HUDEP-2 (cell line): ENCODE measurements around the gene DUSP3.

Experiments
- DNase-seq, 76 experiments: peaks; one replicate each; lab custom pipeline; 2025; ENCODE audit not compliant: unreplicated experiment in 76 of 76; lab: John Stamatoyannopoulos, UW

The DUSP3 gene

DNA sequence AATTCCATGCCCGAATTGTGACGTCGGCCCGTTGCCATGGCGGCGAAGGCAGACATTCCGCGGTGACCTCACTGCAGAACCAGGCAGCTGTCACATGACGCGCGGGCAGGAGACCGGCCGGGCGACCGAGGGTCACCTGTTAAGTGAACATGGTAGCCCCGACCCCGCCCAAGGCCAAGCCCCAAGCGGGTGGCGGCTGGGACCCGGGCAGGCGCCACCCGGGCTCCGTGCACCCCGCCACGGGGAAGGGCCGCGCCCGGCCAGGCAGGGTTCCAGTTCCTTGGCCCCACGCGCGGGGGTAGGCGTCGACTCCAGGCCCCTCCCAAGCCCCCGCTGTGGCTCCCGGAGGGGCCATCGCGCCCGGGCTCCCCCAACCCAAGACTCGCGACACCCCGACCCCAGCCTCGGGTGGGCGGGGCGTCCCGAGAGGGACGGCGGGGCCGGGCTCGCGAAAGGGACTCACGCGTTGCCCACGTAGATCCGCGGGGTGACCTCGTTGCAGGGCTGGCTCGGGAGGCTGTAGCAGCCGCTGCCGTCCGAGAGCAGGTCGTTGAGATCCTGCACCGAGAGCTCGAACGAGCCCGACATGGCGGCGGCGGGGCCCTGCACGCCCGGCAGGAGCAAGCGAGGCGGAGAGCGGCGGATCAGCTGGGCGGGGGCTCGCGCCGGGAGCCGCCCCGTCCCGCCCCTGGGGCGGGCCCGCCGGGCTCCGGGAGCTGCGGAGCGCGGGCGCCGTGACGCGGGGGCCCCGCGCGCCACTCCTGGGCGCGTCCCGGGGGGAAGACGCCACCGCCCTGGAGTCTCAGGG is at the start of gene DUSP3:
DUSP3 (minus strand) TSS at position 641 of the 808 bp plus-strand sequence; CDS start at position 588, 53 bp downstream.
- peak in 58 of 76 experiments; percentile 4 to 66 (median 41) for DNase-seq

GRCh38 chr17:43827596-43827995 is 48.8 kb upstream of the DUSP3 start:
- DNase-seq: no peak

DNA sequence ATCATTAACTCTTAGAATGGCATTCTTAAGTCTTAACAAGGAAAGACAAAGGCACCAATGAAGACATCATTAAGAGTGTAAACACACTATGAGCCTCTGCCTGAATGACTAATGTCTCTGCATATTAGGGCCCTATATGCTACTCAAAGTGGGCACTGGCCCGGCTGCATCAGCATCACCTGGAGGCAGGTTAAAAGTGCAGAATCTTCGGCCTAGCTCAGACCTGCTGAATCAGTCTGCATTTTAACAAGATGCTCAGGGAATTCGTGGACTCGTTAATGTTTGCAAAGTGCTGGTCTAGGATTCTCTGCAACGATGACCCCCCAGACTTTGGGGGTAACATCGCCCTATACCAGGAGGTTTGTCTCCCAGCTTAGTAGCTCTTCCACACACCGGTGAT is 47.4 kb upstream of the DUSP3 start:
- DNase-seq: no peak

GRCh38 chr17:43825567-43825966 is 46.8 kb upstream of the DUSP3 start:
- no peak for DNase-seq

DNA sequence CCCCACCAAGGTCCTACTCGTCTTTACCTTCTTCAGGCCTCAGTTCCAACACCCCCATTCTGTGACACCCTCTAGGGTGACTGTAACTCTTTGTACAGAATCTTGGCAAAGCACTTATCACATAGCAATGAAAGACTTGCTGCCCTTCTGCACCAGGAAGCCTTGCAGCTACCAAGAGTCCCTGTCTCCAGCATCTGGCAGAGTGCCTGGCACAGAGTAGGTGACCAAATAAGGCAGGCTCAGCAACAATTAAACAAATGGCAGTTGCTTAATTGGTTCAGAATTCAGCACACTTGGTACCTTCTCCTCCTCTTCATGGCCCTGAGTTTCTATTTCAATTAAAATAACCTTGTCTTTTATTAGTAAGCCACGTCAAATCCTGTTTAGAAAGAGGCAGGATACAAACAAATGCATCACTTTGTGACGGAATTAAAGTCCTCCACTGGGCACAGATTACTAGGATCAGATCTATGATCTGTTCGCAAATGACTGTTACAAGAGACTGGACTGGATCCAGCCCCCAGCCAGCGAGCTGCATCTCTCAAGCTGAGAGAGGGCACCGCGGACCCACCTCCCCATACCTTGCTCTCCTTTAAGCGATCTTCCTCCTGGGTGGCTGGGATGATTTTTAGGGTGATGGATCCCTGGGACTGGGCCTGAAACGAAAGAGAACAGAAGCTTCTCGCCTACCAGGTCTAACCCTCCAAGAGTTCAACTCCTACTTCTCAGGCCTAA is 44.7 kb upstream of the DUSP3 start:
- DNase-seq: no peak

DNA sequence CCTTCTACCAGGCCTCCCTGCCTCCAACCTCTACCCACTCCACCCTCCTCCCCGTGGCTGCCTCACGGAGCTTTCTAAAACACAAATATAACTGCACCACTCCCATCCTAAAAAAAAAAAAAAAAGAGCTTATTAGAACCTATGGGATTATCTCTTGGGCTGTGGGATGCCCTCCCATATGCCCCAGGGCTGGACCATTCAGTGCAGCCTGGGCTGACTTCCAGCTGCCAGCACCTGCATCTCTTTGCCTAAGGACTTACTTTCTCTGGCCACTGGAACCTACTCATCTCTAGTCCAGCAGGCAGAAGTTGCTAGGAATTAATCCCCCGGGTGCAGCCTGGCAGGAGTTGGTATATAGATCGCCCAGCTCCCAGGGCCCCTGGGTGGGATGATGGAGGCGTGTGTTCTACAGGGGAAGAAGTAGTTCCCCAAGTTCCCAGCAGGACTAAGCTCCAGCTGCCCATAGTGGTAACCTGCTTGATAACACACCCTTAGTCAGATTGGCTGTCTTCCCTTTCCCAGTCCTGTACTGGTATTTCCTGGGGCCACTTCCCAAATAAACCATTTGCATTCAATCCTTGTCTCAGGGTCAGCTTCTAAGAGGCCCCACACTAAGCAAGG is 43.9 kb upstream of the DUSP3 start:
- no peak for DNase-seq

GRCh38 chr17:43820759-43821158 is 42.0 kb upstream of the DUSP3 start:
- DNase-seq: no peak

DNA sequence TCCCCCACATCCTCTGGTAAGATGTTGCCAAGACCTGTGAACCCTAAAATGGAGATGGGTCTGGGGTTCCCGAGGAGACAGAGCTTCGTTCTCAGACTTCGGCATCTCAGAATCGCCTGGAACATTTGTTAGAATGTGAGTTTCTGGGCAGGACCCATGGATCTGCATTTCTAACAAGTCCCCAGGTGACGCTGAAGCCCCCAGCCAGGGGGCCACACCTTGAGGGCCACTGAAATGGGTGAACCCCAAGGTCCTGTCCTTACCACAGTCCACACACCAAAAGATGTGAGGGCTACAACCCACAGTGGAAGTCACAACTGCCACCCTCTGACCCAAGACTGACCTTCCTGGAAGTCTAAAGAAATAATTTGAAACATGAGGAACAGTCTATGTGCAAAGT is 40.2 kb upstream of the DUSP3 start:
- DNase-seq: no peak

DNA sequence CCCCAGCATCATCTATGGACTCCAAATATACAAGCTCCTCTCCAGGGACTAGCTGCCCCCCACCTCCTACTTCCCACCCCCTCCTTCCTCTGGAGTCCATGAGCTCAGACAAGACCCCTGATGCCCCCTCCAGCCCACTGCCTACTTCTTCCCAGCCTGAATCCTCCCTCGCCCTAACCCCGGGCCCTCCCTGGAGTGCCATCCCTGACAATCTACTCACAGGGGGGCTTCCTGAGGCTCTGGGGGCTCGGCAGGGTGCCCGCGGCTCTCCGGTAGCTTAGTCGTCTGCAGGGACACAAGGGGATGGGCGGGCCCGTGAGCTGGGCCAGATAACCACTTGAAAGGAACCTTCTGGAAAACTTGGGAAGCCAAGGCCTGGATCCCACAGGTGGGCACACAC is 39.0 kb upstream of the DUSP3 start:
- DNase-seq: no peak

DNA sequence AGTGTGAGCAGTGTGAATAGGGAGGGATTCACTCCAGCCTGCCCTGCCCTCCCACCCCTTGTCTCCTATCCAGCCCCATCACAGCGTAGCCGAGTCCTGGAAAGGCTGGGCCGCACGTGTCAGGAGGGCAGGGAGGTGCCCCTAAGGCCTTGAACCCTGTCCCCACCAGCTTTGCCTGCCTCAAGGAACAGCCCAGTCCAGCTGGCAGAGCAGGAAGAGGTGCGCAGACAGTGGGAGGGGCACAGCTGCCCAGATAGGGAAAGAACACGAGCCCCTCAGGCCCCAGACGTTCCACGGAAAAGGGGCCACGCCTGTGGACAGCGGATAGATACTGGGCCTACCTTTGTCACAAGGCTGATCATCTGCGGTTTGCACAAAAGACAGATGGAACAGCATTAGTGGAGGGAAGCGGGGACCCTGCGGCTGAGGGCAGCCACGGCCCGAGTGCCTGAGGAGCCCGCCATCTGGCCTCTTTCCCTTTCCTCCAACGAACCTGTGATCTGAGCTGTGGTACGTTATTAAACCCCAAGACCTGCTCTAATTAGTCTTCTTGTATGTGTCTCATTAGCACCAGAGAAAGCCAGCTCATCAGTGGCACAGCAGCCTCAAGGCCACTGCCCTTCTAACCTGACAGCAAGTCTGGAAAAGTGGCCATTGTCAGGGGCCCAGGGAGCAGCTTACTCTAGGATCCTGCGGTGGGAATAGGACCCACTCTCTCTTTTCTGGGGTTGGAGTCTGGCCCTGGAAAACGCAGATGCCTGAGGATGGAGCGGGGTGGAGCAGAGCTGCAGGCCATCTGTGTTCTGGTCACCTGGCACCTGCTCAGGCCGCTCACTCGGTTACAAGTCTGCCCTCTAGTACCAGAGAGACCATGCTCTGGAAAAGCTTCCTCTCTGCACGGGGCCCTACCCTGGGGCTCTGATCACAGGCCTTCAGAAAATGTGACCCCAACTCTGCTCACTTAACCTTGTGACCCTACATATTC is 37.9 kb upstream of the DUSP3 start:
- DNase-seq: no peak

DNA sequence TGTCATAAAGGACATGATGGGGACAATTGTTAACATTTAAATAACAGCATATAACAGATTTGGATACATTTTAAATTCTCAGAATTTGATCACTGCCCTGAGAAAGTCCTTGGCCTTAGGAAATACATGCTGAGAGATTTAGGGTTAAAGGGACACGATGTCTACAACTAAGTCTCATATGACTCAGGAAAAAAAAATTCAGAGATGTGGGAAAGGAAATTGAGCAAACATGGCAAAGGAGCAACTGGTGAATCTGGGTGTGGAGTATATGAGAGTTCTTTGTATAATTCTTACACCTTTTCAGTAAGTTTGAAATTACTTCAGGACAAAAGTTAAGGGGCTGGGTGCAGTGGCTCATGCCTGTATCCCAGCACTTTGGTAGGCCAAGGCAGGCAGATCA is 35.9 kb upstream of the DUSP3 start:
- no peak for DNase-seq

DNA sequence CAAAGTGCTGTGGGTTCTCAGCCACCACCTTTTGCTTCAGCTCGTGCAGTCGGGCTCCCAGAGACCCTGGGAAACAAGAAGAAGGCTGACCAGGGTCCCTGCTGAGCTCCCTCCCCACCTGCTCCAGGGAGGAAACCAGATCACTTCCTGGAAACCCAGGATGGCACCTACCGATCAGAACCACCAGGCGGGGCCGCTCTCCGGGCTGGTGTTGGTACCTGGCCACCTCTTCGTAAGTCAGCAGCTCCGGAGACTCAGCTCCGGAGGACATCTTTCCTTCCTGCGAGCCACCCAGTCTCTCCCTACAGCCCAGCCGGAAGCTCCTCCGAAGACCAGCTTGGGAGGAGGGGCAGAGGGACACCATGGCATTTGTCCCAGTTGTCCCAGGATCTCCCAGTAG is 35.2 kb upstream of the DUSP3 start:
- no peak for DNase-seq

DNA sequence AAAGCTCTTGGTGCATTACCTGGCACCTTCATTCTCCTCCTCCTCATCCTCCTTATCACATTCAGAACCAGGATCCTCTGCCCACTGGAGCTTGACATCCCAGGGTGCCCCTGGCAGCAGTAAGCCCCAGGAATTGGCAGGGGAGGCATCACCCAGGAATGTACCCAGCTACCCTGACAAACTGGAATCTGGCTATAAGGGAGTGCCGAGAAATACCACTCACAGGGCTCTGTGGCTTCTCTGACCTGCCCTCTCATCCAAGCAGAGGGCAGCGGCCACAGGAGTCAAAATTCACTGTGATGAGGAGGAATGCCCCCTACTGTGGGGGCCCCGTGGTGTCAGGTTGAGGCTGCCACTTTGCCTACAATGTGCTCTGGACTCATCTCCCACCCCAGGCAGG is 34.6 kb upstream of the DUSP3 start:
- no peak for DNase-seq

DNA sequence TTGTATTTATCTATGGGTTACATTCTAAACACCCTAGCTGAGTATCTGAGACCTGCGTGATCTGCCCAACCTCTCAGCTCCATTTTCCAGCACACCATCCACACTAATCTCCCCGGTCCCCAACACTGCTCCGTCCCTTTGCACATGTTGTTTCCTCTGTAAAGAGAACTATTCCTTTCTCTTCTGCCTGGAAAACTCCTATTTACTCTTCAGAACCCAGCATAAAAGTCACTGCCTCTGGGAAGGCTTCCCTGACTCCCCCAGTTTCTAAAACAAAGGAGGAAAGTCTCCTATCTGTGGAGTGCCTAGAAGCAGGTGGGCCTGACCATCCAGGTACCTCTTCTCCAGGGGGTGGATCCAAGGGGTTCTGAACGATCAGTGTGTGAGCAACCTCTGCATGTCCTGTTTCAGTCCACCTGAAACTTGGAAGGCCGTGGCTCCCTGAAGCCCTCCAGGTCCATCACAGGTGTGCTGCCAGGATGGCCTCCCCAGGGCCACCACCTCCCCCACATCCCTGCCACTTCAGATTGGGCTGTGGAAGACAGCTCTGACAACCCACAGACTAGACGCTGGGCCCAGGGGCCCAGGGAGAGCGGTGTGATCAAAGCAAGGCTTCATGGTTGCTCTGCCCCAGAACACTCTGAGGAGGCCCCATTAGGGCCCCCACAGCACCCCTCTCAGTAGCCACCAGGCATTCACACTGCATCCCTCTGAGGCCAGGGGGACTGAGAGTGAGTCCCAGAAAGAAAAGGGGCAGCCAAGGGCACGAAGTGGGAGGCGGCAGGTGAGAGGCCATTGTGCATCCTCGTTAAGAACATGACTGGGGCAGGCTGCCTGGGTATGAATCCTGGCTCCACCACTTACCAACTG is 33.9 kb upstream of the DUSP3 start:
- no peak for DNase-seq

DNA sequence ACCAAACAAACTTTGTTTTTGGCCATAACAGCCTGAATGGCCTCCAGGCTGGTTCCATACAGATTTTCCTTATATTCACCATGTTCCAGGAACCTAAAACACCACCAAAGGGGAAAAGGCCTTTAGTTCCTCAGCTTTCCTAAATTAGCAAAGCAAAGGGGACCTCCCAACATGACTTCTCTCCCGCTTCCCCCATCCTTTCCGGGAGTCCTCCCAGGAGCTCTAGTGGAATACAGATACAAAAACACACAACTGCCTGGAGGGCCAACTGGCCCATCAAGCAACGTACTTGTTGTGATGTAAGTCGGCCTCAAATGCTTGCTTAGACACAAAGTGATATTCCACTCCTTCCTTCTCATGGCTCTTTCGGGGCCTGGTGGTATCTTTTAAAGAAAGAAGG is 32.0 kb upstream of the DUSP3 start:
- DNase-seq: no peak

GRCh38 chr17:43810226-43810715 is 31.5 kb upstream of the DUSP3 start:
- DNase-seq: no peak

DNA sequence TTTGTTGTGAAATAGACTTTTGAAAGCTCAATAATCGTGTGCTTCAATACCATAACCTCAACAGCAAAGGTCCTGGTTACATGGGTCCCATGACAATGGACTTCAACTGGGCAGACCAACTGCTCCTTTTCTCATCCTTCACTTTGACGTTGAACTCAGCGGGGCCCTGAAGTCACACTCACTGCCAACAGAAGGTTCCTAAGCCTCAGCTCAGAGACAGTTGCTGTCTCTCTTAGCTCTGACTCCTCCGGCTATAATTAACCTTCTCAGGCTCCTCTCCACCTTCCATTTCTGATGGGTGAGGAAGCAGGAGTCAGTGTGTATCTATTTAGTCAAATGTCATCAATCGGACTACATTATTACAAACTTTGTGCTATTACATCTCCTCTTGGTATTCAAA is 30.3 kb upstream of the DUSP3 start:
- DNase-seq: no peak

DNA sequence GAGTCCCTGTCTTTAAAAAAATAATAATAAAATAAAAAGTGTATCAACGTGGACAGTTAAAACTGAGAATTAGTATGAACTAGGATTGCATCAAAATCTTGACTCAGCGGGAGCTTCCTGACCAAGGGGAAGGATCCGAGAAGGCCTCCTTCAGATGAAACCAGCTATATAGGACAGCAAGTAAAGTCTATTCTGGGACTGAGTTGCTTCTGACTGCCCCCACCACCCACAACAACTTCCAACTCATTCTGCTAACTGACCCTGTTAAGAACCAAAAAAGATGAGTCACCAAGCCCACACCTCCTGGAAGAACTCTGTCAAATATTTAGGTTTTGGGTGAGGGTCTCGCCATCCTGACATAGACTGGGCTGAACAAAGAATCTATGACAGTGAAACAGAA is 29.3 kb upstream of the DUSP3 start:
- no peak for DNase-seq

- no peak for DNase-seq
Measured at GRCh38 chr17:43805117-43805516, 26.3 kb upstream of the DUSP3 start.
